HepG2 (cell line): ENCODE results near the gene ONECUT3. TPM values are rescaled to one million over a fixed set of nuclear protein-coding genes. Genes with fewer than 3 reads are reported as not detected.

Source experiments
- BCL3 ChIP-seq: sonication (generic); formaldehyde crosslinking; IDR thresholded peaks from 2 replicates; pipeline ENCODE4 v1.5.1; 2020; ENCODE audit warnings: mild to moderate bottlenecking, missing genetic modification reagents, moderate library complexity
- DMAP1 ChIP-seq: IDR thresholded peaks from 2 replicates; pipeline ENCODE4 v1.6.1; 2016
- DR1 ChIP-seq: sonication (generic); formaldehyde crosslinking; IDR thresholded peaks from 2 replicates; pipeline ENCODE4 v1.8.0; 2021; ENCODE audit warnings: mild to moderate bottlenecking, missing genetic modification reagents, inconsistent platforms
- DZIP1 ChIP-seq: sonication (generic); formaldehyde crosslinking; IDR thresholded peaks from 2 replicates; pipeline ENCODE4 v1.5.0; 2020; ENCODE audit warnings: mild to moderate bottlenecking, missing genetic modification reagents
- EP300 ChIP-seq, 3 experiments: sonication (generic) in 1 of 3; formaldehyde crosslinking in 1 of 3; IDR thresholded peaks; 2 replicates each; pipeline versions ENCODE4 v1.5.1 to v1.6.1; 2011 to 2020; ENCODE audit warnings: low read depth in 2 of 3, low read length in 2 of 3, borderline replicate concordance in 1 of 3, improper control_type of control experiment in 1 of 3, mild to moderate bottlenecking in 1 of 3, missing genetic modification reagents in 1 of 3, moderate library complexity in 1 of 3
- FLYWCH1 ChIP-seq: sonication (generic); formaldehyde crosslinking; IDR thresholded peaks from 2 replicates; pipeline ENCODE4 v1.8.1; 2023; ENCODE audit warnings: mild to moderate bottlenecking, missing genetic modification reagents
- FOSL2 ChIP-seq: sonication (generic); formaldehyde crosslinking; IDR thresholded peaks from 2 replicates; pipeline ENCODE4 v1.4.0; 2020; ENCODE audit warnings: missing genetic modification reagents
- MLX ChIP-seq: IDR thresholded peaks from 2 replicates; pipeline ENCODE4 v1.6.1; 2016
- PATZ1 ChIP-seq: sonication (generic); formaldehyde crosslinking; IDR thresholded peaks from 2 replicates; pipeline ENCODE4 v1.4.0; 2020; ENCODE audit warnings: missing genetic modification reagents
- PHB2 ChIP-seq: fragments of 450-650 bp; IDR thresholded peaks from 2 replicates; pipeline ENCODE4 v1.6.1; 2018; ENCODE audit not compliant: partially characterized antibody
- SALL1 ChIP-seq: sonication (generic); formaldehyde crosslinking; IDR thresholded peaks from 2 replicates; pipeline ENCODE4 v1.8.0; 2022; ENCODE audit warnings: mild to moderate bottlenecking, missing genetic modification reagents
- TFAP4 ChIP-seq: sonication (generic); IDR thresholded peaks from 2 replicates; pipeline ENCODE4 v1.6.1; 2016; ENCODE audit warnings: low read depth, borderline replicate concordance
- ZKSCAN8 ChIP-seq: IDR thresholded peaks from 2 replicates; pipeline ENCODE4 v1.6.1; 2016; ENCODE audit warnings: borderline replicate concordance, missing genetic modification reagents, missing compliant biosample characterization
- ZMAT3 ChIP-seq: sonication (generic); formaldehyde crosslinking; conservative IDR thresholded peaks from 2 replicates; pipeline ENCODE4 v1.7.0; 2021; ENCODE audit warnings: missing genetic modification reagents
- ZMYM3 ChIP-seq: sonication (generic); formaldehyde crosslinking; IDR thresholded peaks from 2 replicates; pipeline ENCODE4 v1.5.1; 2020; ENCODE audit warnings: mild to moderate bottlenecking, missing genetic modification reagents
- ZNF343 ChIP-seq: sonication (generic); formaldehyde crosslinking; IDR thresholded peaks from 2 replicates; pipeline ENCODE4 v1.4.0; 2020; ENCODE audit warnings: mild to moderate bottlenecking, missing genetic modification reagents
- ZNF639 ChIP-seq: conservative IDR thresholded peaks from 2 replicates; pipeline ENCODE4 v1.6.1; 2018; ENCODE audit warnings: missing genetic modification reagents
- ZNF772 ChIP-seq: sonication (generic); formaldehyde crosslinking; IDR thresholded peaks from 2 replicates; pipeline ENCODE4 v1.5.0; 2020; ENCODE audit warnings: mild to moderate bottlenecking, missing genetic modification reagents
- polyA plus RNA-seq, 8 experiments: library from polyadenylated mRNA; depleted of rRNA in 3 of 8; stranded (reverse) in 7 of 8; unstranded in 1 of 8; fragments of >200 nt; fragmentation: Illumina TruSeq in 4 of 8; extraction: Trizol in 4 of 8; gene quantifications; 2 replicates each; pipeline versions ENCODE4 v1.2.1 to v1.2.3, GENCODE V29; 2011 to 2016; ENCODE audit warnings: low read depth in 4 of 8, missing spikeins in 1 of 8, mixed read lengths in 1 of 8; ENCODE audit not compliant: insufficient read depth in 1 of 8
- total RNA-seq, 5 experiments: library from RNA; depleted of rRNA; stranded (reverse); fragments of >200 nt; fragmentation: Illumina TruSeq; extraction: Trizol; gene quantifications; 2 replicates each; pipeline ENCODE4 v1.2.3, GENCODE V29; 2016; ENCODE audit warnings: low read depth in 1 of 5

Gene ONECUT3
- total and polyA plus RNA-seq, 2 of the 13 experiments (the other 11 are each of a cell fraction or from before 2014, with no cell fraction given), result under 0.01 TPM; not detected in 1

- TF ChIP-seq MLX (CRISPR knock-in tag) (0 out of 2 replicates have a peak, but pooled peaks have one; percentile 20), FOSL2 (peak; percentile 41), TFAP4 (no peak), DMAP1 (CRISPR knock-in tag) (peak; percentile 85), DR1 (0 out of 2 replicates have a peak, but pooled peaks have one; percentile 56), ZNF343 (CRISPR knock-in tag) (0 out of 2 replicates have a peak, but pooled peaks have one; percentile 60), PHB2 (no peak), EP300 (IDR thresholded peaks at IDR 0.05; ENCODE audit: low read depth in 2 of 2, low read length in 2 of 2) (no peak), EP300 (CRISPR knock-in tag; IDR thresholded peaks at IDR 0.05; ENCODE audit: borderline replicate concordance) (no peak; the same call in 1 of the 2 replicates), BCL3 (CRISPR knock-in tag) (peak; percentile 79), ZKSCAN8 (no peak), ZNF639 (0 out of 2 replicates have a peak, but pooled peaks have one; percentile 8), PATZ1 (CRISPR knock-in tag) (peak; percentile 22; the same call in 1 of the 2 replicates), ZNF772 (CRISPR knock-in tag) (peak; percentile 57; the same call in 1 of the 2 replicates), ZMYM3 (CRISPR knock-in tag) (peak; percentile 62; the same call in 1 of the 2 replicates), FLYWCH1 (CRISPR knock-in tag) (no peak), ZMAT3 (CRISPR knock-in tag) (peak; percentile 64; the same call in 1 of the 2 replicates), SALL1 (CRISPR knock-in tag) (peak; percentile 67), DZIP1 (CRISPR knock-in tag) (peak; percentile 36; the same call in 1 of the 2 replicates)
These were observed 59.3 kb downstream of the ONECUT3 start (continued) for GRCh38 chr19:1812426-1813191.
